ENCODE data around the gene ITM2A.

ITM2A gene

DNA sequence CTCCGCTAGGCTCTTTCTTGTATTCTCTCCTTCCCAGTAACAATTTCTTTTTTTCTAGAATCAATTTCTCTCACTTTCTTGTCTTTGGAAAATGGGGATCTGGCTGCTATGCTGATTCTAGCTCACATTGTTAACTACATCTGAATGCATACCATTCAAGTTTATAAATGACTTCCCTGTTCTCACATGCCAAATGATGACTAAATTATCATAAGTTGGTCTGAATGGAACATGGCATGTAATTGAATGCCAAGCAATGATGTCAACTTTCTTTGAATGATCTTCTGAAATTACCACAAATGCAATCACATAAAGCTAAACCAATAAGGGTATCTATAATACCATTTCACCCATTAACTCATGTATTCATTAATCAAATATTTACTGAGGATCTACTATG lies 2.7 kb upstream of the ITM2A start:
- H3K9ac ChIP-seq (ENCODE audit: low read depth, low read length), result no peak overlapping the region
- H3K9me3 ChIP-seq (ENCODE audit: insufficient read depth, low read depth, low read length), result no peaks in the 10 kb centered on the region
- peaks cover 10% of the 10 kb centered on the region; the same call in 1 of the 2 replicates for H3K27me3 ChIP-seq (ENCODE audit: insufficient read depth, low read length)
- H3K4me1 ChIP-seq (ENCODE audit: insufficient read depth, low read length), result 0 out of 2 replicates have a peak, but pooled peaks cover 3% of the 10 kb centered on the region
- no peak overlapping the region for H3K4me3 ChIP-seq (ENCODE audit: low read length)
- no peak overlapping the region for H3K27ac ChIP-seq (ENCODE audit: low read depth, low read length)
- H3K36me3 ChIP-seq (ENCODE audit: insufficient read depth, low read length), result no peaks in the 10 kb centered on the region
- WGBS, result 100% methylated on average over 1 of the region's 1 CpG

DNA sequence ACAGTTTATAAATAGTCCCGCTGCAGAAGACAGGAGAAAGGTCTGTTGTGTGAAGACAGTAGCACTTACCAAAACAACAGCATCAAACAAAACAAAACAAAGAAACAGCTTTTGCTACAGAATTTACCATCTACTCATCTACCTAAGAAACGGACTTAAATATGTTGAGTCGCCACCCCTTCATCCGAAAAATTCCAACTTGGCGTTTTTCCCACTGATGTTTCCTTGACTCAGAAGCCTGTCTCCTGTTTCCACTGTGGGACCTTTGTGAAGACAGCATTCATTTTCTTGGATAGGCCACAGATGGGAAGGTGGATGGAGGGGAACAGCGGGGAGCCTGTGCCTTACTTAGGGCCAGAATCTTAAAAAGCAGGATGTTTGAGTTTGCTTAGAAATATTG lies 1.3 kb upstream of the ITM2A start:
- Histone ChIP-seq H3K4me1 (ENCODE audit: insufficient read depth, low read length) (0 out of 2 replicates have a peak, but pooled peaks cover 3% of the 10 kb centered on the region), H3K36me3 (ENCODE audit: insufficient read depth, low read length) (no peaks in the 10 kb centered on the region), H3K27ac (ENCODE audit: low read depth, low read length) (no peak overlapping the region), H3K4me3 (ENCODE audit: low read length) (no peak overlapping the region), H3K27me3 (ENCODE audit: insufficient read depth, low read length) (peaks cover 10% of the 10 kb centered on the region; the same call in 1 of the 2 replicates), H3K9me3 (ENCODE audit: insufficient read depth, low read depth, low read length) (no peaks in the 10 kb centered on the region), H3K9ac (ENCODE audit: low read depth, low read length) (no peak overlapping the region)
- 95% methylated on average over 5 of the region's 6 CpGs for WGBS

DNA sequence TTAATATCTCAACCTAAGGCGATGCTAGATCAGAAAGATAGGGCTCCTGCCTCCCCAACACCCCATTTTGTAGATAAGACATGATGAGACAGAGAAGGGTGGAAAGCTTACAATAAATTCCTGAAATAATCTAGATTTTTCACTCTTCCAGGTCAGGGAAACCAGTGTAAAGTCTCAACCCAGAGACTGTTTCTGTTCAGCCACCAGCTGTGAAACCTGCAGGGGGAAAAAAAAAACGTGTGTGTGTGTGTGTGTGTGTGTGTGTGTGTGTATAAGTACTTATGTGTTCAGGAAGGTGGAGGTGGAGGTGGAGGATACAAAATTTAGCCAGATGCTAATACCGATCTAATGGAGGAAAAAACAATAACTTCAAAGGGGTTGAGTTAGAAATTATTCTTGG lies 773 bp upstream of the ITM2A start:
- H3K4me3 ChIP-seq (ENCODE audit: low read length), result peak overlapping the region; percentile 70
- WGBS, result 51% methylated on average over 2 of the region's 3 CpGs
- H3K9ac ChIP-seq (ENCODE audit: low read depth, low read length), result 0 out of 2 replicates have a peak overlapping the region, but pooled peaks have one; percentile 60

DNA sequence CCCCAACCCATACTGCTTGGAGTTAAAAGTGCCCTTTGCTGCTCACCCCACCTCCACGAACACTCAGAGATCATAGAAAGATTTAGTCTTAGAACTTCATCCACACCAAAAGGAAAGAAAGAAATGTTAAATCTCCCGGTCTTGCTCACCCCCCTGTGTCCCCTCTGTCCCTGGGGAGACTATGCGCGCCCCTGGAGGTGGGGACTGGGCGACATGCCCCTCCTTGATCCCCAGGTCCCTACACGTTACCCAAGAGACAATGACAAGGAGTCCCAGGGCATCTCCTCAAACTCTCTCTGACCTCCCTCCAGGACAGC lies 620 bp downstream of the ITM2A start:
- Histone ChIP-seq H3K4me3 (ENCODE audit: low read length) (peak overlapping the region; percentile 70), H3K9me3 (ENCODE audit: insufficient read depth, low read depth, low read length) (no peaks in the 10 kb centered on the region), H3K9ac (ENCODE audit: low read depth, low read length) (peak overlapping the region; percentile 60; the same call in 1 of the 2 replicates), H3K36me3 (ENCODE audit: insufficient read depth, low read length) (no peaks in the 10 kb centered on the region), H3K27me3 (ENCODE audit: insufficient read depth, low read length) (peaks cover 10% of the 10 kb centered on the region; the same call in 1 of the 2 replicates), H3K4me1 (ENCODE audit: insufficient read depth, low read length) (peaks cover 3% of the 10 kb centered on the region; the same call in 1 of the 2 replicates), H3K27ac (ENCODE audit: low read depth, low read length) (no peak overlapping the region)
- WGBS, result 9% methylated on average over 6 of the region's 6 CpGs

More for the DNA sequence above, 773 bp upstream of the ITM2A start:
- Histone ChIP-seq H3K4me1 (ENCODE audit: insufficient read depth, low read length) (peaks cover 3% of the 10 kb centered on the region; the same call in 1 of the 2 replicates), H3K36me3 (ENCODE audit: insufficient read depth, low read length) (no peaks in the 10 kb centered on the region), H3K9me3 (ENCODE audit: insufficient read depth, low read depth, low read length) (no peaks in the 10 kb centered on the region), H3K27ac (ENCODE audit: low read depth, low read length) (no peak overlapping the region), H3K27me3 (ENCODE audit: insufficient read depth, low read length) (peaks cover 10% of the 10 kb centered on the region; the same call in 1 of the 2 replicates)

DNA sequence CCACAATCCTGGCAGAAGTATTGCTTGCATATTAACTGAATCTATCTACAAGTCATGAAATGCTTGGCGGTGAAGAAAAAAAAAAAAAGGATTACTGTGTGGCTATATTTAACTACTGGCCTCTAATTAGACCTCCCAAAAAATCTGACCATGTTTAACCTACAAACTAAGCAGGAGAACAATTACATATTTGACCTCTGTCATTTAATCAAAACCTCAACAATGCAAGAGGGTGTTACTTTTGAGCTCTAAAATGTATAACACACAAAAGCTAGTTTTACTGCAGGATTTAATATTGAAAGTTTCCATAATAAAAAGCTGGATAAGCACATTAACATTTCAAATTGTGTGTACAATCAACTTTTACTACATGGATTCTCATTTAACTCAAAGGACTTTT lies 1.5 kb downstream of the ITM2A start:
- Histone ChIP-seq H3K27ac (ENCODE audit: low read depth, low read length) (no peak overlapping the region), H3K36me3 (ENCODE audit: insufficient read depth, low read length) (no peaks in the 10 kb centered on the region), H3K9me3 (ENCODE audit: insufficient read depth, low read depth, low read length) (no peaks in the 10 kb centered on the region), H3K9ac (ENCODE audit: low read depth, low read length) (no peak overlapping the region), H3K27me3 (ENCODE audit: insufficient read depth, low read length) (peaks cover 10% of the 10 kb centered on the region; the same call in 1 of the 2 replicates), H3K4me3 (ENCODE audit: low read length) (no peak overlapping the region), H3K4me1 (ENCODE audit: insufficient read depth, low read length) (peaks cover 3% of the 10 kb centered on the region; the same call in 1 of the 2 replicates)
- no CpG with 5 or more reads among the region's 1 CpG for WGBS

DNA sequence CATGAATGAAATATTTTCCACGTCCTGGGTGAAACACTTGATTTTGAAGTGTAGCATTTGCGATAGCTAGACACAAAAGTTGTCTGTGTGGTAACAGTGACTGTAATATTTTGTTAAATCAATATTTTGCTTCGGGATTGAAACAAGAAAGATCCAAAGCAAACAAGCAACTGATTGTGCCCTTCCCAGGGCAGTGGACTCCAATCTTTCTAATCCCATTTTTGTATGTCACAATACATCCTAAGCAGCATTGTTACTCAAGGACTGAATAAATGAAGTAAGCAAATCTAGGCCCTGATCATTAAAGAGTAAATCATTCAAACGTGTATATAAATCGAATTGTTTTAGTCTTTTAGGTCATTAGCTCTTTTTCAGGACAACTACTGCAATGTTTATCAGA lies 2.8 kb downstream of the ITM2A start:
- no peak overlapping the region for H3K9ac ChIP-seq (ENCODE audit: low read depth, low read length)
- H3K4me3 ChIP-seq (ENCODE audit: low read length), result no peak overlapping the region

DNA sequence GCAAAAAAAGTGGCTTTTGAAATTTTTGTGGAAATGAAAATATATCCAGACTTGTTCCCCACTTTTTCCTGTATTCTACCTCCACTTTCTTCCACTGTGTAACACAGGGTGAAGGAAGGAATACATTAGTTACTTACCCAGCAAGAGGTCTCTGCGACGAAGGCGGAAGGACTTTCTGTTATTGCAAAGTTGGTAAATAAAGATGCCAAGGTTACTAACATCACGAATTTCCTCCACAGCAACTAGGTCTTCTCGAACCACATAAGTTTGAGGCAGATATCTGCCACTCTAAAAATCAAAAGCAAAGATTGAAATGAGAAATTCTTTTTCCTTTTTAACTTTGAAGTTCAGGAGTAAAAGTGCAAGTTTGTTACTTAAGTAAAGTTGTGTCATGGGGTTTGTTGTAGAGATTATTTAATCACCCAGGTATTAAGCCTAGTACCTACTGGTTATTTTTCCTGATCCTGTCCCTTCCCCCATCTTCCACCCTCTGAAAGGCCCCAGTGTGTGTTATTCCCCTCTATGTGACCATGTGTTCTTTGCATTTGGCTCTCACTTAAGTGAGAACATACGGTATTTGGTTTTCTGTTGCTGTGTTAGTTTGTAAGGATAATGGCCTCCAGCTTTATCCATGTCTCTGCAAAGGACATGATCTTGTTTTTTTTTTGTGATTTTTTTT lies 5.8 kb downstream of the ITM2A start:
- H3K36me3 ChIP-seq (ENCODE audit: insufficient read depth, low read length), result no peaks in the 10 kb centered on the region
- H3K9me3 ChIP-seq (ENCODE audit: insufficient read depth, low read depth, low read length), result no peaks in the 10 kb centered on the region
- H3K9ac ChIP-seq (ENCODE audit: low read depth, low read length), result no peak overlapping the region
- H3K4me1 ChIP-seq (ENCODE audit: insufficient read depth, low read length), result no peaks in the 10 kb centered on the region; the same call in 1 of the 2 replicates
- peaks cover 7% of the 10 kb centered on the region; the same call in 1 of the 2 replicates for H3K27me3 ChIP-seq (ENCODE audit: insufficient read depth, low read length)
- H3K4me3 ChIP-seq (ENCODE audit: low read length), result no peak overlapping the region
- WGBS, result 90% methylated on average over 3 of the region's 6 CpGs
- H3K27ac ChIP-seq (ENCODE audit: low read depth, low read length), result no peak overlapping the region

More for the DNA sequence above, 2.8 kb downstream of the ITM2A start:
- H3K36me3 ChIP-seq (ENCODE audit: insufficient read depth, low read length), result no peaks in the 10 kb centered on the region
- no peak overlapping the region for H3K27ac ChIP-seq (ENCODE audit: low read depth, low read length)
- WGBS, result 73% methylated on average over 5 of the region's 5 CpGs
- H3K4me1 ChIP-seq (ENCODE audit: insufficient read depth, low read length), result peaks cover 3% of the 10 kb centered on the region; the same call in 1 of the 2 replicates
- peaks cover 10% of the 10 kb centered on the region; the same call in 1 of the 2 replicates for H3K27me3 ChIP-seq (ENCODE audit: insufficient read depth, low read length)
- no peaks in the 10 kb centered on the region for H3K9me3 ChIP-seq (ENCODE audit: insufficient read depth, low read depth, low read length)

DNA sequence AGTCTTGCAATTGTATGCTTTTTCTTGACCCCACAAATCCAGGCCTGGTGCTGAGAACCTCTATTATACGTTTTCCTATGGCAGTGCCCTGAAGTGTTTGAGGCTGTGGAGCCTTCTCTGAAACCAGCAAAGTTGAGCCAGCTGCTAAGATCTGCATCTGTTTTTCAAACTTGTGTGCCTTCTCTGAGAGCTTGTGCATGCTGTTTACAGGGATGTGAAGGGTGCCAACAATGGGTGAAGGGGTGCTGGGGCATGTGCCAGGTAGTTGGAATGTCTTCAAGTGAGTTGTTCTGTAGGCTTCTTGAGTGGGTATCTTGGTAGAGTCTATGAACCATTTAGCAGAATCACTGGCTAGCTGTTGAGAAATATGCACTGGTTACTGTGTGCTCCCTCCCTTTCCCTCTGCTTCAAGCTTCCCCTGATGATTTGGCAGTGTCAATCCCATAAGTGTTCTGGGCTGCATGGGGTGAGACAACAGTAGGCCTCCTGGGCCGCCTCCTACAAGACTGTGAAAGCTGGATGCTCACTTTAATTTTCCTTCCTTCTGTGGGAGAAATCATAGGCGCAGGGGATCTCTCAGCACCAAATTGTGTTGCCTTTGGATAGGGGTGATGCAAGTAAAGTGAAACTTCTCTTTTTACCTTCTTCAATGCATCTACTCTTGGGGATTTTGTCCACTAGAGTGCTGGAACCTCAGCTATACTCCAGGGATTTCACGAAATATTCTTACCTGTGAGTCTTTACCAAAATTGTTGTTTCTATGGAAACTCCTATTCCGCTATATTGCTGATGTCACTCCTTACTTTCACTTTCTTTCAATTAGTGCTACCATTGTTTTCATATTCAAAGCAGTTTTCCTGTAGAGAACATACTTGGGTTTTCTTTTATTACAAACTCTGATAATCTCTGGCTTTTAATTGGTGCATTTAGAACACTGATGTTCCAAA lies 30.0 kb downstream of the ITM2A start:
- Histone ChIP-seq H3K27ac (ENCODE audit: low read depth, low read length) (no peak overlapping the region), H3K27me3 (ENCODE audit: insufficient read depth, low read length) (no peaks in the 10 kb centered on the region), H3K4me3 (ENCODE audit: low read length) (no peak overlapping the region), H3K9ac (ENCODE audit: low read depth, low read length) (no peak overlapping the region), H3K9me3 (ENCODE audit: insufficient read depth, low read depth, low read length) (no peaks in the 10 kb centered on the region), H3K4me1 (ENCODE audit: insufficient read depth, low read length) (no peaks in the 10 kb centered on the region), H3K36me3 (ENCODE audit: insufficient read depth, low read length) (no peaks in the 10 kb centered on the region)
- WGBS, result 87% methylated on average over 4 of the region's 5 CpGs

DNA sequence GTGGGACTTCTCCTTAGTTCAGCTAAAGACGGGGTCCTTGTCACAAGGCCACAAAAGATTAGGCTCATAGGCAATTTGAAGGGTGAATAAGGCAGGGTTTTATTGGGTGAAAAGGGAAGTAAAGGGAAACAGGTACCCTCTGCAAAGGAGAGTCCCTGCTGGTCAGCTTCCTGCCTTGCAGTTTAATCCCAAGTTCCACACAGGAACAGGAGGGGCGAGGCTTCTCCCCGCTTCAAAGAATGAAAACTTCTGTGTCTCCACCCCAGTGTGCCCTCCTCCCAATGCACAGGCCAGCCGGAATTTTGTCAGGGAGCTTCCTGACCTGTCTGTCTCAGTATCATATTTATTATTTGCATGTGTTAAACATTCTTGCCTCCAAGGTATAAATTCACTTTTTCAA lies 37.1 kb downstream of the ITM2A start:
- H3K9ac ChIP-seq (ENCODE audit: low read depth, low read length), result no peak overlapping the region
- H3K27ac ChIP-seq (ENCODE audit: low read depth, low read length), result no peak overlapping the region
- 39% methylated on average over 4 of the region's 4 CpGs for WGBS
- no peaks in the 10 kb centered on the region for H3K36me3 ChIP-seq (ENCODE audit: insufficient read depth, low read length)
- 0 out of 2 replicates have a peak, but pooled peaks cover 4% of the 10 kb centered on the region for H3K4me1 ChIP-seq (ENCODE audit: insufficient read depth, low read length)
- H3K4me3 ChIP-seq (ENCODE audit: low read length), result no peak overlapping the region
- no peaks in the 10 kb centered on the region for H3K9me3 ChIP-seq (ENCODE audit: insufficient read depth, low read depth, low read length)
- no peaks in the 10 kb centered on the region for H3K27me3 ChIP-seq (ENCODE audit: insufficient read depth, low read length)

DNA sequence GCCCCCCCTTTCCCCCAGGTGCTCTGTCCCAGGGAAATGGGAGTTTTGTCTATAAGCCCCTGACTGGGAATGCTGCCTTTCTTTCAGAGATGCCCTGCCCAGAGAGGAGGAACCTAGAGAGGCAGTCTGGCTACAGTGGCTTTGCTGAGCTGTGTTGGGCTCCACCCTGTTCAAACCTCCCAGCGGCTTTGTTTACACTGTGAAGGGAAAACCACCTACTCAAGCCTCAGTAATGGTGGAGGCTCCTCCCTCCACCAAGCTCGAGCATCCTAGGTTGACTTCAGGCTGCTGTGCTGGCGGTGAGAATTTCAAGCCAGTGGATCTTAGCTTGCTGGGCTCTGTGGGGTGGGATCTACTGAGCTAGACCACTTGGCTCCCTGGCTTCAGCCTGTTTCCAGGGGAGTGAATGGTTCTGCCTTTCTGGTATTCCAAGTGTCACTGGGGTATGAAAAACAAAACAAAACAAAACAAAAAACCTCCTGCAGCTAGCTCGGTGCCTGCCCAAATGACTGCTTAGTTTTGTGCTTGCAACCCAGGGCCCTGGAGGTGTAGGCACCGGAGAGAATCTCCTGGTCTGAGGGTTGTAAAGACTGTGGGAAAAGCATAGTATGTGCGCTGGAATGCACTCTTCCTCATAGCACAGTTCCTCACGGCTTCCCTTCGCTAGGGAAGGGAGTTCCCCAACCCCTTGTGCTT lies 41.7 kb downstream of the ITM2A start:
- Histone ChIP-seq H3K4me3 (ENCODE audit: low read length) (no peak overlapping the region), H3K27me3 (ENCODE audit: insufficient read depth, low read length) (no peaks in the 10 kb centered on the region), H3K4me1 (ENCODE audit: insufficient read depth, low read length) (0 out of 2 replicates have a peak, but pooled peaks cover 4% of the 10 kb centered on the region), H3K36me3 (ENCODE audit: insufficient read depth, low read length) (no peaks in the 10 kb centered on the region), H3K9ac (ENCODE audit: low read depth, low read length) (no peak overlapping the region), H3K27ac (ENCODE audit: low read depth, low read length) (no peak overlapping the region), H3K9me3 (ENCODE audit: insufficient read depth, low read depth, low read length) (no peaks in the 10 kb centered on the region)
- 58% methylated on average over 8 of the region's 8 CpGs for WGBS

Measured in HUES64 (cell line).